ENCODE results near the gene NKX6-1.

The NKX6-1 gene

DNA sequence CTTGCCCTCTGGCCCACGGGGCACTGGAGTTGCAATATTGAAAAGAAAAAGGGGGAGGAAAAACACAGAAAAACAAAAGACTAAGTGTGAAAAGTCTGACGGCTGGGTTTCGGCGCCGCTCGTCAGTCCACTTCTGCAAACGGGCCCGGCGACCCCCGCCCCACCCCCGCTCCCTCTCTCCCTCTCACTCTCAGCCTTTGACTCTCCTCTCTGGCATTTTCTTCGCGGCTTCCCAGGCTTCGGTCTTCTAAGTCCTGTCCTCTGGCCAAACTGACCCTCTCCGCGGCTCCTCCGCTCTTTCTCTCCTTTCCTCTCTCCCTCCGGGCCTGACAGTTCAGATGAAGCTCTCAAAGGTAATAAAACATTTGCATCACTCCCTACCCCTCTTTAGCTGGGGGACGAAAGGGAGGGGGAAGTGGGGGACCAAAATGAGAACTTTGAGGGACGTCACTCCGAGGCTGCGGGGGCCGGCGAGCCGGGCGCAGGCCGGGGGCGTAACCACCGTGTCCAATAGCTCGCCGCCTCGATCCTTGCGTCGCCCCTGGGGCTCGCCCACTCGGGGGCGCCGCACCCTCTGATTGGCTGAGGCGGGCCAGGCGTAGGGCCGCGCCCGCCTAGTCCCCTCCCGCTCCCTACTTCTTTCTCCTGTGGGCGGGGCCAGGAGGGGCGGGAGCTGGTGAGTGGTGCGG is at the start of gene NKX6-1:
TSS of gene NKX6-1 (minus strand) at position 358 of the 689 bp plus-strand sequence. CDS start 1,064 bp downstream, outside the sequence.
- no peak for DNase-seq (ENCODE audit: low read depth)

DNA sequence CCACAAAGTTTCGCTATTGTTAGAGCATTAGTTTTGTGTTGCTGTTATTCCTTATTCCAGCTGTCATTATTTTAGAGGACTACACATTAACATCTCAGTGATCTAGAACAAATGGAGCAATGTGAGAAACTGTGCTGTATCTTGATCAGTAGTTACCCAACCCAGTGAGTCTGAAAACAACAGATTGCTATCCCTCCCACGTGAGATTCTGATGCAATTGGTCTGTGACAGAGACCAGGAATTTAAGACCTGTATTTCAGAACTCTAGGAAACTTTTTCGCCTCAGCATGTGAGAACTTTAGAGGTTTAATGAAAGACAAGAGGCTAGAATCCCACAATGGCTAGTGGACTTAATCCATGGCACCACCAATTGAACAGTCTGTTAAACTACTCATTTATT is 48.1 kb upstream of the NKX6-1 start:
- DNase-seq (ENCODE audit: low read depth) = no peak

DNA sequence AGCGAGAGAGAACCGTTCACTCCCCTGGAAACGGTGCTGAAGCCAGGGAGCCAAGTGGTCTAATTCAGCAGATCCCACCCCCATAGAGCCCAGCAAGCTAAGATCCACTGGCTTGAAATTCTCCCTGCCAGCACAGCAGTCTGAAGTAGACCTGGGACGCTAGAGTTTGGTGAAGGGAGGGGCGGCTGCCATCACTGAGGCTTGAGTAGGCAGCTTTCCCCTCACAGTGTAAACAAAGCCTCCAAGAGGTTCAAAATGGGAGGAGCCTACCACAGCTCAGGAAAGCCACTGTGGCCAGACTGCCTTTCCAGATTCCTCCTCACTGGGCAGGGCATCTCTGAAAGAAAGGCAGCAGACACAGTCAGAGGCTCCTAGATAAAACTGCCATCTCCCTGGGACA is 46.0 kb upstream of the NKX6-1 start:
- no peak for DNase-seq (ENCODE audit: low read depth)

DNA sequence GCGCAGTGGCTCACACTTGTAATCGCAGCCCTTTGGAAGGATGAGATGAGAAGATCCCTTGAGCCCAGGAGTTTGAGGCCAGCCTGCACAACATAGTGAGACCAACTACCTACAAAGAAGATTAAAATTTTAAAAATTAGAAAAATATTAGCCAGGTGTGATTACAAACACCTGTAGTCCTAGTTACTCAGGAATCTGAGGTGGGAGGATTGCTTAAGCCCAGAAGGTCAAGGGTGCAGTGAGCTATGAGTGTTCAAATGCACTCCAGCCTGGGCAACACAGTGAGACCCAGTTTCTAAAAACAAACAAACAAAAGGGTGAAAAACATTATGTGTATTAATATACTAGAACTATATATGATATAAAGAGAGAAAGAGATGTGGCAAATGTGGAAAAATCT is 36.8 kb upstream of the NKX6-1 start:
- DNase-seq (ENCODE audit: low read depth) = no peak

DNA sequence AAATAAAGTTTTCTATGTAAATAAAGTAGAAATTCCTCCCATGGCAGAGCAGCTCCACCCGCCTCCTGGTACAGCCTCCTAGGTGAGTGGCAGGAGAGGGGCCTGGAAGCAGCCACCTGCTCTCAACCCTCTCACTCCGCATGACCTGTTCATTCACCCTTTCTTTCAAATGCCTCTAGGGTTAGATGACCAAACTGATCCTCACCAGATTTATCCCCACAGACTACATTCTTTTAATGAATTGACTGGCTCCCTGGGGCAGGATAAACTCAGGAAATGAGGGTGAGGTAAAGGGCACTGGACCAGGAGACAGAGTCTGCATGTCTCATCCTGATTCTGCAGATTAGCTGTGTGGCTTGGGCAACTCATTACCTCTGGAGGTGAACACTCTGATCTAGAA is 32.6 kb upstream of the NKX6-1 start:
- no peak for DNase-seq (ENCODE audit: low read depth)

DNA sequence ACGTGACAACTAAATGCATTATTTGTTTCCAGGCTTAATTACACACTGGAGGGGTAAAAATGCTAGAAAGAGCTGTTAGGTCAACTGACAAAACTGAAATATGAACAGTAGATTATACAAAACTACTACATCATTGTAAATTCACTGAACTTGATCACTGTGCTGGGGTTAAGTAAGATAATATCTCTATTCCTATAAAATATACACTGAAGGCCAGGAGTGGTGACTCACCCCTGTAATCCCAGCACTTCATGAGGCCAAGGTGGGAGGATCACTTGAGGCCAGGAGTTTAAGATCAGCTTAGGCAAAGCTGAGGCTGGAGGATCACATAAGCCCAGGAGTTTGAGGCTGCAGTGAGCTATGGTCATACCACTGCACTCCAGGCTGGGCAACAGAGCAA is 31.8 kb upstream of the NKX6-1 start:
- no peak for DNase-seq (ENCODE audit: low read depth)

DNA sequence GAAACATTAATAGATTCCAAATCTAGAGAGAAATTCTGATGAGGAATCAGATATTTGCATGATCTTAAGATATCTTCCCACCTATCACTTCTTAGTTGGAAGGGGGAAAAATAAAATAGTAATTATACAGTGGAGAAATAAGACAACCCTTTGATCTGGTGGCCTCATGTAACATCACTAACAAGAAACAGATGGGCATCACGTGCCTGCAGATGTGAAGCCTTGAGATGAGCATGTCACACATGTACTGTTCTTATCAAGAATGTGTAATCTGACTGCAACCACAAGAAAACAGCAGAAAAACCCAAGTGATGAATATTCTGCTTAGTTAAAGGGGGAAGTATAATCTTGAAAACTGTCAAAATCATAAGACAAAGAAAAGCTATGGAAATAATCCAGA is 31.4 kb upstream of the NKX6-1 start:
- no peak for DNase-seq (ENCODE audit: low read depth)

DNA sequence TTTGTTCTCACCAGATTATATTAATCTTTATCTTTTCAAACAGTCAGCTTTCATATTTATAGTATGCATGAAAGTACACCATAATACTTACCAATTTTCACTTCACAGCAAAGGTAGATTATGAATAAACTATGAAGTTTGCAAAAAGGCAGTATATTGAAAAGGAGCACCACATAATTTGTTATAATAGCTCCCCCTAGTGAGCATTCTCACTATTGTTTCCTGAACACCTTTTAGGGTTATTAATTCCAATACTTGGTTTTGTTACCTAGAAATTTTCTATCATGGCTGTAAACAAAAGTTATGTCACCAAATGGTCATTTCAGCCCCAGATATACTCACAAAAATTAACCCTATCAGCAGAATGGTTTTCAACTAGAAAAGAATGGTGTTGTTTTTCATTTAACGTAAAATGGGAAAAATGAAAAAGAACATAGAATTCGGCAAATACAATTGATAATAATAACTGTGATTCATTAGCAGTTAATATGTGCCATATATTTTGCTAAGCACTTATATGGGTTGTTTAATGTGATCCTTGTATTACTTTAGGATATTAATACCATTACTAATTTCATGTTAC is 30.2 kb upstream of the NKX6-1 start:
- DNase-seq (ENCODE audit: low read depth) = no peak

DNA sequence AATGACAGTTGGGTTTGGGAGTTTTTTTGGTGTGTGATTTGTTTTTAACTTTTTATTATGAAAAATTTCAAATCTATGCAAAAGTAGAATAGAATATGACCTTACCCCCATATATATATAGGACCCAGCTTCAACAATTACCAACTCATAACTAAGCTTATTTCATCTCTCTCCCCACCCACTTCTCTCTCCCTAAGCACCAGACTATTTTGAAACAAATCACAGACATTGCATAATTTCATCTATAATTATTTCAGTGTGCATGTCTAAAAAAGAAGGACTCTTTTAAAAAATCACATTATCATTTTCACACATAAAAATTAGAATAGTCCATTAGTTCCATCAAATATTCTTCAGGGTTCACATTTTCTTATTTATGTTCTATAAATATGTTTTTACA is 28.3 kb upstream of the NKX6-1 start:
- DNase-seq (ENCODE audit: low read depth) = no peak

DNA sequence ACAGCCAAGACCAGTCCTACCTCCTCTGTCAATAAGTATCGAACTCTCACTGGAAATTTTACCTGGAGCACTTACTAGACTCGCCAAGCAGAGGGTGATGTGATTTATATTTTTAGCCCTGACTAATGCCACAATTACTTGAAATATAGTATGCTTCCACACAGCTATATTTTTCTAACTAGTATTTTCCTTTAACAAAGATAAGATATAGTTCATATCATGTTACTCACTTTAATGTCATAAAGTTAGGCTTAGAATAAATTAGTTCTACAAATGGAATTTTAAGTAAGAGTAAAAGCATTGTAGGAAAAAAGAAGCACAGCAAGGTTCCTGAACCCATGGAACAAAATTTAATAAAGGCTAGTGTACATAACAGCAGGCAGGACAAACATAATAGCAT is 16.0 kb upstream of the NKX6-1 start:
- DNase-seq (ENCODE audit: low read depth) = no peak

DNA sequence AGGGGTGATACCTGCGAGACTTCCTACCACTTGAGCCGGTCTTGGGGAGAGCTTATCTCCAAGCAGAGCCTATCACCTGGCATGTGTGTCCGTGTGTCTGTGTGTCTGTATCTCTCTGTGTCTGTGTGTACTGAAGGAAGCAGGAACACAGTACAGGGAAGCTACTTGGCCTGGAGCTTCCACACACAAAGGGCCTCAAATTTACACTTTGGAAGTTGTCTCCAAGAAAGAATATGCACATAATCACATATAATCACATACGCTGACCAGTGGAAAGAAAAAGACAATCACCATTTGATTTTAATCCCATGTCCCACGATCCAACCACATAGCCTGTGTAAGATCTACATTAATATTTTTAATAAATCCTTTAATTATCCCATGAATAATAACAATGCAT is 13.2 kb upstream of the NKX6-1 start:
- DNase-seq (ENCODE audit: low read depth) = no peak

DNA sequence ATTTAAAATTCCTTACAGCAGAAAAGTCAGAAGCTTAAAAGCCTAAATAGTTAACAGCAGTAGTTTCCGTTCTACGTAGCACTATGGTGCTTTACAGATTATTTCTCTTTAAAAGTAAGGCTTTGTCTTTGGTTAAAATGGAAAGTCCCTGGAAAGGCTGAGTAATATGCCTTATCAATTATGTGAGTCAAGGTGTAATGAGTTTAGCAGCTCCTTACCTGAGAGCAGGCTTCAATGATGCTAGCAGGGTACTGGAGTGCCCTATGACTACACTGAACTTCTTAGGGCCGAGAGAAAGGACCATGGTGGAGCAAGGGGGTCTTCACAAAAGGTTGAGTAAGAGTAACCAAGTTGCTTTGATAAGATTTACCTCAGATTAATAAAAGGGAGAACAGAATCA is 12.6 kb upstream of the NKX6-1 start:
- DNase-seq (ENCODE audit: low read depth) = no peak

DNA sequence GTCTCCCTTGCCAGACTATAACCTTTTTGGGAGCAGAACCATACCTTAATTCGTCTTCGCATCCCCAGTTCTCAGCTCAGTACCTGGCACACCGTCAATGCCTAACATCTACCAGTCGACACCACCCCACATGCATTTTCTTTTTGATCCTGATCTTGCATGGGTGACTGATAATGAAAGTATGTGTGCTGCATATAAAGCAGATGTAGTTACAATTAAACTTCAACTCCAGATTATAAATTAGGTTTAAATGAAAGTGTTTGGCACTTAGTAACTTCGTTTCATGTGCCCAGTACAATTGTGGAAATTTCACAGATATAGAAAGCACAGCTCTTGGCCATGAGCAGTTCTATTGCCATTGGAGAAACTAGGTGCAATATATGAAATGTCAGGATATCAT is 8.8 kb upstream of the NKX6-1 start:
- no peak for DNase-seq (ENCODE audit: low read depth)

DNA sequence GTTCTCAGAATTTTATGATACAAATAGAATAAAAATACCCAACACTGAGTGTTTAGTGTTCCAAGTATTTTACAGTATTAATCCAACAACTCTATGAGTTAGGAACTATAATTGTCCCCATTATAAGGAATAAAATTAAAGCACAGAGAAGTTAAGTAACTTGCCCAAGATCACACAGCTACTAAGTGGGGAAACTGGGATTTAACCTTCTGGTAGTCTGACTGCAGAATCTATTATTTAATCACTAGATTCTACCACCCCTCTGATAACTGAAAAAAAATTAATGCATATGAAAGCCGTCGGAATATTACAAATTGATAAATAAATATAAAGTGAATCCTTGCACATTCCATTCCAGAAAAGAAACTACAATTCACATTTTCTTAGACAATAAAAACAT is 5.7 kb upstream of the NKX6-1 start:
- DNase-seq (ENCODE audit: low read depth) = no peak

DNA sequence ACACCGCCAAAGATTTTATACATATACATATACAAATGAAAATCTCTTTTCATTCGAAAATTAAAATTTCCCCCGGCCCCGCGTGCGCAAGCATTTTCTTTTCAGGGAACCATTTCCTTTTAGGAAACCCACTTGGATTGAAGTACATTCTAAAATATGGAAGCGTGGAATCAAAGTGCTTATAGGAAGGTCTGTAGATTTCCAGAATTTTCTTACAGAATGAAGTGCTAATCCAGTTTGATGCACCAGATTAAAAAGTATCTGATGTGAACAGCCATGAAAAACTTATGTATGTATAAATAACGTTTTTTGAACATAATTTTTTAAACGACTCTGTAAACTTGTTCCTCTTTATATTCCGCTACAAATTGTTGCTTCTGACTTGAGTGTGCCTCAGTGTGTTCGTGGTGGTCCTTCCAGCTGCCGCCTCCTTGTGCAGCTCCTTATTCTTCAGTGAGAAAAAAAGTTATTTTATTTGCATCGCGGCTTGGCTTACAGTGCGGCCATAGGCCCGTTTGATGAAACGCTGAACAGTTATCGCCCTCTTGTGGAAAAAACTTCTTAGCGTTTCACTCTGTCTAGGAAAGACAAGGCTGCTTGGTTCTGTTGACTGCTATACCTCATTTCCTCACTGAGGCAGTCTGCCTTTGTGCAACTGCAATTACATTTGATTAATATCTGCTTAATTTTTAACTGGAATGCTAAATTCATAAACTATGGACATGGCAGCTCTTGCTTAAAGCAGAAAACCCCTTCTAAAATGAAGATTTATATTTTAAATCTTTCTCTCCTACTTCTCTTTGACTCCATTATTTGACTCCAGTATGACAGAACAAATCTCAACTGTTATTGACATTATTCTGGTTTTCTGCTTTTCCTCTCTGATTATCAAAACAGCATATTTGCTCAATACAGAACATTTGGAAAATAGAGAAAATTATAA is 4.7 kb upstream of the NKX6-1 start:
- DNase-seq (ENCODE audit: low read depth) = no peak

DNA sequence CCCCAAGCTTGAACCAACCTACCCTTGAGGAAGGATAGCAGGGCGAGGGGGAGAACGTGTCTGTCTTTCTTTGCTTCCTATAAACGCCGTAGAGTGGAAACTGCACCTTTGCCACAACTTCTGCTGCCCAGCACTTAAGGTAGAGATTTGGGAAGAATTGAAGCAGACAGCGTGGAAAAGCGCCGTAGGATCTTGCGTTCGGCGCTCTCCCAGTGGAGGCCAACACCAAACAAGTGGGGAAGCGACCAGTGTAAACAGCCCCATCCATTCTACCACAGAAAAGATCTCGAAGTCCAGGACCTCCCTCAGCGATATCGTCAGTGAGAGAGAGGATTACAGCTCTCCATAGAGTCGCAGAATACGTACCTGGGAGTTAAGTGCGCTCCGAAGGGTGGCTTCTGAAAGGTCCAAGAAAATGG is 3.9 kb upstream of the NKX6-1 start:
- DNase-seq (ENCODE audit: low read depth) = no peak

DNA sequence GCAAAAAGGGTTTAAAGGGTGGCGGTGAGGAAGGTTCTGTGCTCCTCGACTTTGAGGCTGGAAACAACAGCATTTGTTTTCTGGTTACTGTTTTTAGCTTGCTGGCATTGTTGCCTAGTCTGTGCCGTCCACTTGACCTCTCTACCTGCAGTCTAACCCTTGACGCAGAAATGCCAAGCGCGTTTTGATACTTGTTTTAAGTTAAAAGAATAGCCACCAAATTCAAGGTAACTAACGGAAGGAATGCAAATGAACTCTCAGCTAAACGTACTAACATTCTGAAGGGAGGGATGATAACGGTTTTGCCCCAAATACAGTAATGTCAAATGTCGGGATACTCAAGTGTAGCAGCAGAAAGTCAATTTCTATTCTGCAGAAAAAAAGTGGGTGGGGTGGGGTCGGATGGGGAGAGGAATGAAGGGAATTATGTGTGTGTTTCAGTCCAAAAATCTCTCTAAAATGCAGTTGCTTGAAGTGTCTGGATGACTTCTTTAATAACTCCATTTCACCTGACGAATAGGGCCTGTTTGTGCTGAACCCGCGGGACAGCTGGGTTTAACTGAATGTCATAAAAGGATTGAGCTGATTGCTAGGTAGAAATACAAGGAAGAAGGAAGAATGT is 3.4 kb upstream of the NKX6-1 start:
- no peak for DNase-seq (ENCODE audit: low read depth)

DNA sequence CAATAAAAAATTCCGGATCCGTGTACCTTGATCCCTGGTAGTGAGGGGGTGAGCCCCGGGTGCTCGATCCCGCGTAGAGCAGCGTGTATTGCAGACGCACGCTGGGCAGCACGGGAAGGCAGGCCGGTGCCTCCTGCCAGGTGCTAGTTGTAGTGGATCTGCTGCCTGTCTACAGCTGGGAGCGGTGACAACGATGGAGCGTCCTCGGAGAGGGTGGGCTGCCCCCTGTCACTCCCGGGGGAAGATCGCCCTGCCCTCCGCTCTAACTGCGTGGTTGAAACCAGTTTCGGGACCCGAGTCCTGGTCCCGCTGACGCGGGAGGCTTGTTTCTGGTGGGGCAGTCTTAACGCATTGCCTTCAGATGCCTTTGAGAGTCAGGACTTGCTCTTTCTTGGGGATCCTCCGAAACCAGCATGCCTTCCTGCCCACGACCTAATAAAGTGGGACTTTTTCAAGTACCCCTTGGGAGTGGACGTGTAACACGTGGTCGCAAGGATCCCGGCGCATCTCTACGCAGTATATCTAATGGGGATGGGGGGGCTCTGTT is 2.7 kb upstream of the NKX6-1 start:
- no peak for DNase-seq (ENCODE audit: low read depth)

DNA sequence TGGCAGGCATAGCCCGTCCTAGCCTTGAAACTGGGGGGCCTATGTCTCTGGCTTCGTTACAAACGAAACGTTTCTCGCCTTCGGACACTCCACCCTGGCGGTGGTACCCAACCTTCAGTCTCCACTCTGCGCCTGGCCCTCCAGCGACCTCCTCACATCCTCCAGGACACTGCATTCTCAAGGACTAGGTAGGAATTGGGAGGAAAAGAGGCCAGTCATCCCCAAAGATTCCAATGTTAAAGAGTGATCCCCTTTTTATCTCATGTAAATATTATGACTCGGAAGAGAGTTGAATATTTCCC is 2.1 kb upstream of the NKX6-1 start:
- DNase-seq (ENCODE audit: low read depth) = no peak

DNA sequence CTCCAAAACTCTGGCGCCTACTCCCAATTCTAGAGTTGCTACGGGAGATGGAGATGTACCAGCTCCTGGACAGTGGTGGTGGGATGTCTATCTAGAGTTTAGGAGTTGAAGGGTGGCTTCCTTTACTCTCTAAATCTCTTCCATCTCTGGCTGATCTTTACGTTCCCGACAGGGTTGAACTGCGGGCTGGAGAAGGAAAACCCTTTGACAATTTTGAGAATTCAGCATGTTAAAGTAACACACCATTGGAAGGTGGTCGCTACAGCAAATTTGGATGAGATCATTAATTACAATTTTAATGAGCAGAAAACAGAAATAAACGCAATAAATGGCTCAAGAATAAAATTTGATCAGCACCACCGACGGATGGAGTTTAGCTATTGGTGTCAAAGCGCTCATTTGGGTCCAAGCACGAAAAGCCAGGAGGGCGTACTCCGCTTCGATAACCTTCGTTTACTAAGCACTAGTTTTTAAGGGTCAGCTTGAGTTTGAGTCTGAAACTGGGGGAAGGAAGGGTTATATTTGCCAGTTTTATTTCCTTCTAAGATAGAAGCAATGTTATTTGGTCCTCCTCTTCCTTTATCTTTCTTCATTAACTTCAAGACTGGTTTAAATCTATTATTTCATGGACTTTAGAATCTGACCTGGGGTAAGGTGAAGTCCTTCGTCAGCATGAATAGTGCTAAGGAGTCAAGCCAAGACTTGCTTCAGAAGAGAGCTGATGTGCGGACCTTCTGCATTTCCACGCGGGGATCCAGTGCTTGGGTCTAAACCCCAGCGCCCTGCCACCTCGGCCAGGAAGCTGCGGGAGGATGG is 1.5 kb upstream of the NKX6-1 start:
- DNase-seq (ENCODE audit: low read depth) = no peak

DNA sequence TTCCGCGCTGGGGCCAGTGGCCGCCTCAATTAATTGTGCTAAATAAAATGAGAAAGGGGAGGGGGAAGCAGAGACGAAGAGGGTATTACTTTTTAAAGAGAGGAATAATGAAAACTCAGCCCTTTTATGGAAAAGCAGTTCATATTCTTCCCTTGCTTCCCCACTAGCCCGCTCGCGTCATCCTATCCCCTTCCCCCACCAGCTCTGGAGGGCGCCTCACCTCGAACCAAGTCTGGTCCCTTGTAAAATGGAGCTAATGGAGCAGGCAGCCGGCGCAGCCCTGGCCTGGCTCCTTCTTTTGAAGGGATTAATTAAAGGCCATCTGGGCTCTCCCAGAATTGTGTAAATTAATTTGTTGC is 511 bp upstream of the NKX6-1 start:
- no peak for DNase-seq (ENCODE audit: low read depth)

All from activated T-helper 1 cell treated with Interleukin-2 at 50 U/mL for 16 hours (primary cell).